Measurements from ENCODE around the gene PLSCR3.

The PLSCR3 gene

DNA sequence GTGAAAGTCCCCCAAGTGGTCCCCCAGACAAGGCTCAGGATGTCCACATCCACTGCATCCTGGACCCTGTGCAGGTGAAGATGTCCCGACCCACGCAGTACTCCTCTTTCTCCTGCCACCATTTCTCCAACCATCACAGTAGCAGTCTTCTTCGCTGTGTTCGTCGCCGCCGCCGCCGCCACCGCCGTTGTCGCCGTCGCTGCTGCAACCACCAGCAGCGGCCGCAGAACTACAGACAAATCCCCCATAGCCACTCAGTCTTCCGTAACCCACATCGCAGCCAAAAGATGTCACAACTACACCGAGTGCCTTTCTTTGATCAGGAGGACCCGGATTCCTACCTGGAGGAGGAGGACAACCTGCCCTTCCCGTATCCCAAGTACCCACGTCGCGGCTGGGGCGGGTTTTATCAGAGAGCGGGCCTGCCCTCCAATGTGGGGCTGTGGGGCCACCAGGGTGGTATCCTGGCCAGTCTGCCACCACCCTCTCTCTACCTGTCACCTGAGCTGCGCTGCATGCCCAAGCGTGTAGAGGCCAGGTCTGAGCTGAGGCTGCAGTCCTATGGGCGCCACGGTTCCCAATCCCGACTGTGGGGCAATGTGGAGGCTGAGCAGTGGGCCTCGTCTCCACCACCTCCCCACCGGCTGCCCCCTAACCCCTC lies 32.0 kb upstream of the PLSCR3 start:
- DNase-seq (ENCODE audit: low read depth), result no peak

- DNase-seq (ENCODE audit: low read depth), result no peak
Measured at GRCh38 chr17:7425756-7426155, 31.4 kb upstream of the PLSCR3 start.

GRCh38 chr17:7425316-7425715 lies 31.0 kb upstream of the PLSCR3 start, which contains the start of gene SPEM2:
Gene SPEM2 (plus strand): TSS chr17:7425616. CDS start chr17:7425689, 73 bp downstream.
- no peak for DNase-seq (ENCODE audit: low read depth)

GRCh38 chr17:7423679-7424078 lies 29.4 kb upstream of the PLSCR3 start:
- no peak for DNase-seq (ENCODE audit: low read depth)

GRCh38 chr17:7421186-7421585 lies 26.9 kb upstream of the PLSCR3 start:
- DNase-seq (ENCODE audit: low read depth), result no peak

GRCh38 chr17:7419819-7420610 lies 25.7 kb upstream of the PLSCR3 start, which contains the start of gene SPEM1:
Gene SPEM1 (plus strand): TSS chr17:7420324. CDS start chr17:7420385, 61 bp downstream.
- no peak for DNase-seq (ENCODE audit: low read depth)

GRCh38 chr17:7418472-7419152 lies 24.3 kb upstream of the PLSCR3 start:
- no peak for DNase-seq (ENCODE audit: low read depth)

DNA sequence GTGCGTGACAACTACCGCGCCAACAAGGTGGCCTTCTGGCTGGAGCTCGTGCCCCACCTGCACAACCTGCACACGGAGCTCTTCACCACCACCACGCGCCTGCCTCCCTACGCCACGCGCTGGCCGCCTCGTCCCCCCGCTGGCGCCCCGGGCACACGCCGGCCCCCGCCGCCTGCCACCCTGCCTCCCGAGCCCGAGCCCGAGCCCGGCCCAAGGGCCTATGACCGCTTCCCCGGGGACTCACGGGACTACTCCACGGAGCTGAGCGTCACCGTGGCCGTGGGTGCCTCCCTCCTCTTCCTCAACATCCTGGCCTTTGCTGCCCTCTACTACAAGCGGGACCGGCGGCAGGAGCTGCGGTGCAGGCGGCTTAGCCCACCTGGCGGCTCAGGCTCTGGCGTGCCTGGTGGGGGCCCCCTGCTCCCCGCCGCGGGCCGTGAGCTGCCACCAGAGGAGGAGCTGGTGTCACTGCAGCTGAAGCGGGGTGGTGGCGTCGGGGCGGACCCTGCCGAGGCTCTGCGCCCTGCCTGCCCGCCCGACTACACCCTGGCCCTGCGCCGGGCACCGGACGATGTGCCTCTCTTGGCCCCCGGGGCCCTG lies 22.8 kb upstream of the PLSCR3 start:
- DNase-seq (ENCODE audit: low read depth), result no peak

DNA sequence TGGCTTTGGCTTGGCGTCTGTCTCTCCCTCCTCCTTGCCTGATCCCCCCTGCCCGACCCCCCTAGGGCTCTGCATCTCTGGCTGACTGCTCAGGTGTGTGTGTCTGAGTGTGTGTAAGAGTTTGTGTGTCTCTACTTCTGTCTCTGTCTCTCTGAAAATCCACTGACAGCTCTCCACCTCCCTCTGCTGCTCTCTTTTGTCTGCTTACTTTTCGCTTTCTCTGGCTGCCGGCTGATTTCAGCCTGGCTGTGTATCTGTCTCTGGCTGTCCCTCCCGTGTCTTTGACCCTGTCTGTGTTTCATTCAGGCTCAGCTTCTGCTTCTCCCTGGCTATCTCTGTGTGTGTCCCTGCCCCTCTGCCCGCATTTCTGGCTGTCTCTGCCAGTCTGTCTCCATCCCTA lies 22.0 kb upstream of the PLSCR3 start:
- no peak for DNase-seq (ENCODE audit: low read depth)

DNA sequence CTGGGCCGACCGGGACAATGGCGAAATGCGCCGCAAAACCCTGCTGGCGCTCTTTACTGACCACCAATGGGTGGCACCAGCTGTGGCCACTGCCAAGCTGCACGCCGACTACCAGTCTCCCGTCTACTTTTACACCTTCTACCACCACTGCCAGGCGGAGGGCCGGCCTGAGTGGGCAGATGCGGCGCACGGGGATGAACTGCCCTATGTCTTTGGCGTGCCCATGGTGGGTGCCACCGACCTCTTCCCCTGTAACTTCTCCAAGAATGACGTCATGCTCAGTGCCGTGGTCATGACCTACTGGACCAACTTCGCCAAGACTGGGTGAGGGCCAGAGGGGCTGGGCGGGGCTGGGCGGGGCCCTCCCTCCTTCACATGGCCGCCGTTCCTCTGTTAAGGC lies 21.5 kb upstream of the PLSCR3 start:
- no peak for DNase-seq (ENCODE audit: low read depth)

GRCh38 chr17:7414837-7415236 lies 20.5 kb upstream of the PLSCR3 start:
- DNase-seq (ENCODE audit: low read depth), result no peak

- no peak for DNase-seq (ENCODE audit: low read depth)
Measured at GRCh38 chr17:7413346-7413985, 19.1 kb upstream of the PLSCR3 start.

DNA sequence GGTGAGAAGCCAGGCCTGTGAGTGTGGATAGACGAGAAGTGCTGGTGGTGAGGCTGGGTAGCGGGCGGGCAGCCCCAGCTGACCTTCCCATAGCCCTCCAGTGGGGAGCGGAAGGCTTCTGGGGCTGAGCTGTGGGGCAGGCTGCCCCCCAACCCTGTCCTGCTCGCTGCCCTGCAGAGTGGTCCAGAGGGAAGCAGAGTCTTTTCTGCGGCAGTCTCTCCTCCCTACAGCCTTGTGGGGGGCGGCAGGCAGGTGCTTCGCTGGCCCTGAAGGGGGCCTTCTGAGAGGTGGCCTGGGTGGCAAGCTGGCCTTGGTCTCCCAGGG lies 17.1 kb upstream of the PLSCR3 start:
- DNase-seq (ENCODE audit: low read depth), result no peak

- DNase-seq (ENCODE audit: low read depth), result no peak
Measured at GRCh38 chr17:7410634-7411426, 16.5 kb upstream of the PLSCR3 start.

DNA sequence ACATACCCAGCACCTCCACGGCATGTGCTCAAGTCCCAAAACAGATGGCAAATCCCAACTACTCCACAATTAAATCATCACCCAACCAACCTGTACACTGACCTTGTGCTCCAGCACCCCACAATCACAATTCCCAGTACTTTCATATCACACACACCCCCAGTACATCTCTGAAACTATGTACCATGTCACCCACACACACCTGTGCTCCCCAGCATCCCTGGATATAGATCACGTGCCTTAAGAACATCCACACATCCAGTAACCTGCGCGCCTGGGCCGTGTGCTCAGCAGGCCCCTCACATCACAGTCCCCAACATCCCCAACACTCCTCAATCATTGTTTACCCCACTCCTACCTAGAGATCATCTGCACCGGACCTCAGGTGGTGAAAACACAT lies 15.4 kb upstream of the PLSCR3 start:
- DNase-seq (ENCODE audit: low read depth), result no peak

DNA sequence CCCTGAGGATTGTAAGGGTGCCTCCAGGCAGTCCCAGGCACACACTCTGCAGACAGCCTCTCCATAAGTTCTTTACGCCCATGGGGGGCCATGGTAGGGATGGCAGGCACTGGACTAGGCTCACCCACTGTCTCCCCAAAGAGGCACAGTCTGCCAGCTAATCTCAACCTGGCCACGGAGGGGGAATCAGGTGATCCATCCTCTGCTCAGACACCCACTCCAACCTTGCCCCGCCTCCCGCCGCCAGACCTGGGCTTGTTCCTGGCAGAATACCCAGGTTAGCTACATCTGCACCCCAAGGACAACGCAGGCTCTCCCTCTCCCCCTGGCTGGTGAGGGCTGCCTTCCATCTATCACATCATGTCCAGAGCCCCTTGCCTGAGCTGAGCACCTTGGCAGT lies 14.5 kb upstream of the PLSCR3 start:
- DNase-seq (ENCODE audit: low read depth), result no peak

GRCh38 chr17:7408252-7408727 lies 14.0 kb upstream of the PLSCR3 start:
- DNase-seq (ENCODE audit: low read depth), result no peak

DNA sequence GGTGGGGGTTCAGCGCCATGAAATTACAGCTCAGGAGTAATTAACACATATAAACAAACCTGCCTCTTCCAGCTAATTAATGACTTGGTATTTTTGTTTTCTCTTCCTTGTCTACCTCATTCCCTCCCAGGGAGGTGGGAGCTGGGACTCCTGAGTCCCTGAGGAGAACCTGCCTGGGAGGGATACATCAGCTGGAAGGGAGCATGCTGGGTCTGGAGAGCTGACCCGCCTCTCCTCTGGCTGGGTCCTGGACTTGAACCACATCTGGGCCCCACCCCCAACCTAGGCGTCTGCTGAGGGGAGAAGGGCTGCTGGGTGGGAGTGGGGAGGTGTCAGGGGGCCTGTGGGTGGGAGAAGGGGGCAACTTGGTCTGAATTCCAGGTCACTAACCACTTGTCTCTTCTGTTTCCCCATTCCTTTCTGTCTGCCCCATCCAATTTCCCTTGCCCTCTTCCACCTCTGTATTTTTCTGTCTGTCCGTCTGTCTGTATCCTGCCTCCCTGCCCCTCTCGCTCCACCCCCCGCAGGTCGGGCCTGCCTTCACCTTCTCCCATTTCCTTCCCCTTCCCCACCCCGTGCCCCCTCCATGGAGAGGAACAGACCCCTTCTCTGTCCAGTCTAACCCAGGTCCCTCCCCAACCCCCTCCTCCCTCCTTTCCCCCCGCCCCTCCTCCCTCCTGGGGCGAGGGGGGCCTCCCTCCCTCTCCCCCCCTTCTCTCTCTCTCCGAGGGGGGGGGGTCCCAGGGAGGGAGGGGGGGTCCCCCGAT lies 13.3 kb upstream of the PLSCR3 start, which contains the start of gene NLGN2:
NLGN2 (plus strand) TSS at position 361 of the 767 bp plus-strand sequence. CDS start 411 bp downstream, outside the sequence.
- DNase-seq (ENCODE audit: low read depth), result no peak

DNA sequence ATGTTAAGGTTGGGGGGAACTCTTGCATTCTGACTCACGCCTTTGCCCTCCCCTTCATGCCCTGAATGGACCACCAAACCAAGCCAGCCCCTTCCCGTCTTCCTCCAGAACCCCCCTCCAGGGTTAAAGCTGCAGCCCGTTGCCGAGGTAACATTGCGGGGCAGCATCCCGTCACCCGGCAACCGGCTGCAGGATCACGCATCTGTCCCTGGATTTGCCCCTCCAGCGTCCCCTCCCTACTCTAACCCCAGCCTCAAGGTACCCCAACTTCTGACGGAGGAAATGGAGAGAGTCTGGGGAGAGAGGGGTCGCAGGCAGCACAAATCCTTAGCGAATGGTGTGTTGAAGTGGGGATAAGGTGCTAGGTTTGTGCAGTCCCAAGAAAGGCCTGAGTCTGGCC lies 12.8 kb upstream of the PLSCR3 start:
- no peak for DNase-seq (ENCODE audit: low read depth)

DNA sequence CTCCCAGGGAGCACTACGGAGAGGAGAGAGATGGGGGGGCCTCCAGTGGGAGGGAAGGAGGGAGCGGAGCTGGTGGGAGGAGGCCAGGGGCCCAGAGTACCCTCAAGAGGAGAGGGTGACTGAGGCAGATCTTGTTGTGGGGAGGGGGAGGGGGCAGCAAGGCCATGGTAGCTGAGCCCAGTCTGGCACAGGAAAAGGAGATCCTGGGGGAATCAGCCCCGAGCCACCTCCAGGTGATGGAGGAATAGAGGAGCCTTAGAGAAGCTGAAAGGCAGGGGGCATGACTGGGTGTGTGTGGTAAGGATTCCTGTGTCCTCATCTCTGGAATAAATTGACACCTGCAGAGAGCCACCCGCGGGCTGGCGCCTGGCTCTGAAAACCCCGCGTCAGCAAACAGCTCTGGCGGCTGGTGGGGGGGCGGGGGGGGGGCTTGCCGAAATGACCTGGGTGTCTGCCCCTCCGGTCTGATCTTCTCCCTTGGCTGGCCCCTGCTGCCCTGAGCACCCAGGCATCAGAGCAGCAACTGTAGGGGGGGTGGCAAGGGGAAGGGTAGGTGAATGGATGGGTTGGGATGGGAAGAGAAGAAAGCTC lies 12.0 kb upstream of the PLSCR3 start:
- DNase-seq (ENCODE audit: low read depth), result no peak
